ENCODE data around the gene EZR.
A peak's percentile ranks its signal among the peaks of the same experiment; 100 is the strongest.
"Not testable (repeated sequence)": the region's sequence is repeated elsewhere in the genome, so short reads cannot be mapped to it uniquely, and the experiment has no call there.

Gene EZR

DNA sequence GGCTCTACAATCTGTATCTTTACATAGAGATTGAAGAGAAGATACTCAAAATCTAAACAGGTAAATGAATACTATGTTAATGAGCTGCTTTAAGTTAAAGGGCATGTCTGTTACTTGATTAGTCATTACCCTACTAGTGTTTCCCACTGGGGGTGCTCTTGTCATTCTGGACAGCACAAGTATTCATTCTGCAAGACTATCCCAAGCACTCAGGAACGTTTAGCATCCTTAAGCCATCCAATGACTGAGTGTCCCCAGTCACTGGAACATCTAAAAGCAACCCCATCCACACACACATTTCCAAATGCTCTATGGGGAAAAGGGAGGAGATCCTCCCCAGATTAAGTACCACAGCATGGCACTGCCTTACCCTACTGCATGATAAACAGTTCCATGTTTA lies 25.7 kb downstream of the EZR start:
- no peak for DNase-seq

GRCh38 chr6:158792505-158792904 lies 26.7 kb downstream of the EZR start:
- not testable (repeated sequence) for DNase-seq

DNA sequence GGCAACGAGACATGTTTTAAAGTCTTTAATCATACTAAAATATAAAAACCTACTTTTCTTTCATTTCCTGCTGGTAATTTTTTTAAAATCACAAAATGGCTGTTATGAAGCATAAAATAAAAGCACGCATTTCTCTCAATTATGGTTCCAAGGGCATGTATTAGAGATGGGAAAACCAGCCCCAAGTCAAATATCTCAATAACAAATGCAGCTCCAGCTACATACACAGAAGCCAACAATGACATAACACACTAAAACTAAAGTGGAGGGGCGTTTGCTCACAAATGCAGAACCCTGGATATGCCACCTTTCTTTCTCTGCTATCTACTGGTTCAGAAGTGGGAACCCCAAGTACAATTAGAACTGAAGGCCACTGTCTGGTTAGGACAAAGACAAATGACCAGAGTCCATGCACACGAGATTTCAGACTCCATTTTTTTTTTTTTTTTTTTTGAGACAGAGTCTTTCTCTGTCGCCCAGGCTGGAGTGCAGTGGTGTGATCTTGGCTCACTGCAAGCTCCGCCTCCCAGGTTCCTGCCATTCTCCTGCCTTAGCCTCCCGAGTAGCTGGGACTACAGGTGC lies 27.8 kb downstream of the EZR start:
- no peak for DNase-seq

DNA sequence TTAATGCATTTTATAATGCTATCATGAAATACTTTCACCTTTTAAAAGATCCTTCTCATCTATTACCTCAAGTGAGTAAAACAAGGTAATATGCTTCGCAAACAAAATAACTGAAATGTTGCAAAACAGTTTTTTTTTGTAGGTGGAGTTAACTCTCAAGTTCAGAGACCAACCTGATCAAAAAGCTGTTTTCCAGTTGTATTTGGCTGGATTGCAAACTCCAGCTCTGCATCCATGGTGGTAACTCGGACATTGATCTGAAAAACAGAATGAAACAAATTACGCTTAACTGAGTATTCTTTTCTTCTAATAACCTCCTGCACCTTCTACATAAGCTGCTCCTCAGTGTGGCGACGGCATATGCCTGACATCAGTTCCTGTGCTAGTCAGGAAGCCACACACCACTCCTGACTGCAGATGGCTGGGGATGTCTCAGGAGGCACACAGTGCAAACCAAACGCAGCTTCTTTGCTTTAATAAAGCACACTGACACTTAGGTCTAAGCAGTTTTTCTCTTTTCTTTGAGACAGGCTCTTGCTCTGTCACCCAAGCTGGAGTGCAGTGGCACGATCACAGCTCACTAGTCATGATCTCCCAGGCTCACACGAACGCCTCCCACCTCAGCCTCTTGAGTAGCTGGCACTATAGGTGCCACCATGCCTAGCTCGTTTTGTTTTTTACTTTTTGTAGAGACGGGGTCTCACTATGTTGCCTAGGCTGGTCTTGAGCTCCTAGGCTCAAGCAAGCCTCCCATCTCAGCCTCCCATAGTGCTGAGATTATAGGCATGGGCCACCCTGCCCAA lies 29.9 kb downstream of the EZR start:
- peak; percentile 14 for DNase-seq

GRCh38 chr6:158787395-158787794 lies 31.8 kb downstream of the EZR start:
- no peak for DNase-seq

DNA sequence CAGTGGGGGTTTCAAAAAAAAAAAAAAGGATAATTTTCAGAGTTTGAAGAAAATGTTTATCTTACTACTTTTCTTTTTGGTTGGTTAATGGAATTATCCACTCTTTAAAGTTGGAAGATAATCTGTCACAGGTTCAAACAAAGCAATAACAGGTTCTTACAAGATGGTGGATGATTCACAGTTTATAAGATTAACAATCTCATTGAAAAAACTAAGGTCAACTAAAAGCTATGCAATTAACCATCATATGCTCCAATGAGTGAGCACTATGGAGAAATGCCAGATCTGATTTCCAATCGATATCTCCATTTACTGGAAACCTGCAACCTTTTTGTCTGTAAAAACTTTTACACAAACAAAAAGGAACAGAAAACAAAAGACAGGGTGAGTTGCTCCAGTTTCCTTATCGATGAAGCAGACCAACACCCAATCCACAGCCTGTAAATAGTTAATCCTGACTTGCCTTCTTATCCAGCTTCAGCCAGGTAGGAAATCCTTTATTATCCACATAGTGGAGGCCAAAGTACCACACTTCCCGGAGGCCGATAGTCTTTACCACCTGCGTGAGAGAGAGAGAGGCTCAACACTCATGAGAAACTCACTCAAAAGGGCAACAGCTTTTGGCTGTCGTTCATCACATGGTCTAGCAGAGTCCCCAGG lies 32.4 kb downstream of the EZR start:
- no peak for DNase-seq

DNA sequence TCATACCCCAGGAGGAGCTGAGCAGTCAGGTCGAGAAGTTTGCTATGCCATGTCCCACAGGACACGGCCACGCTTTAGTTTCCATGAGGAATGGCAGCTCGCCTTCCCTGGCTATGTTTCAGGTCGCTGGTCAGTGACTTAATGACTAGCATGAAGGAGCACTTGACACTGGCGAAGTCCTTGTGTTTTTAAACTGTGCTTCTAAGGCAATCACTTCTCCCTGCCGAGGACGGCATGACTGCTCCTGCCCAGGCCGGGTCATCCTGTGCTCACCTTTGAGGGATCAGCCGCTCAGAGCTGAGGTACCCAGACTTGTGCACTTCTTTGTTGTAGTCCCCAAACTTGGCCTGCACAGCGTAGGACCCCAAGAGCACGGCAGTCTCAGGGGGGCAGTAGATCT lies 34.1 kb downstream of the EZR start:
- no peak for DNase-seq

GRCh38 chr6:158784505-158784904 lies 34.7 kb downstream of the EZR start:
- no peak for DNase-seq

DNA sequence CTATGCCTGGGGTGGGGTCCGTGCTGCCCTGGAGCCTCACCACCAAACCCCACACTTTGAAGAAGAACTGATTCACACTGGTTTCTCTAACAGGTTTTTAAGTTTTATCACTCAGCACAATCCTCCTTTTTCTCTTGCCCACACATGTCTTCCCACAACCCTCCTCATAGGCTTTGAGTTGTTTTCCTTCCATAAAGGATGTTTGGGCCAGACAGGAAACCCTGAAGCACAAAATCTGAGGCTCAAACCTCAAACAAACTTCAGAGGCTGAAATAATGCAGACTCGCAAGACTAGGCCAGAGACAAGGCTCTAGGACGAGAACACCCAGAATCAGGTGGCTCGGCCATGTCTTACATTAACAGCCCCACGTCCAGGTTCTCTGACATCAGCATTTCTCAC lies 35.3 kb downstream of the EZR start:
- DNase-seq: no peak

DNA sequence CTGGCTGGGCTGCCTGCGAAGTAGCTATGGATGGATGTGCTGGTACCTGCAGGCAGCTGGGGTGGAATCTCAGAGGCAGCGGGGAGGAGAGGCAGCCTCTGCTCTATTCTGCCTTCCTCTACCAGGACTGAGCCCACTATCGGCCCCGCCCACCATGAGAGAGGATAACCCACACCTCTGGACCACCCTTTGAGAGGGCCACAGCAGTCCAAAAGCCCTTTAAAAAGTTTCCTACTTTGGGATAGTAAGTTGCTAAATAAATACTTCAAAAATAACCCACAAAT lies 36.1 kb downstream of the EZR start:
- no peak for DNase-seq

- no peak for DNase-seq
Measured at GRCh38 chr6:158782432-158783166, 36.6 kb downstream of the EZR start.

- DNase-seq: no peak
Measured at GRCh38 chr6:158781692-158782373, 37.3 kb downstream of the EZR start.

DNA sequence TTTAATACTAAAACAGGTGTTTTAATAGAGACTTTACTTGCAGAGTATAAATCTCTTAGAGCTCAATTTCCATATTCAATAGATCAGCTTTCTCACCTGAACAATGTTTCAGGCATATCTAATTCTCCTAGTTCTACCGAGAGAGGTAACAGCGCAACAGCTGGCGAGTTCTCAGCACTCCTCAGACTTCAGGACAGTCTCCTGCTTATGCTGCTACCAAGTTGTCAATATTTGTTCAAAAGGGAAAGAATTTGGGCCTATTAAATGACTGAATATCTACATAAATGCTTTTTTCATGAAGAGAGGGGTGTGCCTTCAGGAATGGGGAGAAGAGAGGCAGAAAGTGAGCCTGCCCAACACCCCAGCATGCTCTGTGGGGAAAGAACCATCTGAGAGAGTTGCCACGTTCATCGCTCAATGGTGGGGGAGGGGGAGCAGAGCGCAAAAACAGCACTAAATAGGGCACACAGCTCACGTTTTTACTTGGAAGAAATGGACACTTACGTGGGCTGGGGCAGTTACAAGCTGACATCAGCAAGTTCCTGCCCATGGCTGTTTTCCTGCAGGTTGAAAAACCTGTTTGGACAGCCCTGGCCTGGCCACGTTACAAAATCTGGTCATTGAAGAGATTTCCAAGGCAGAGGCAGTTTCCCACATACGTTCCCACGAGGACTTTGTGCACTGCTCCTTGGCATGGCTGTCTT lies 38.0 kb downstream of the EZR start:
- no peak for DNase-seq

GRCh38 chr6:158780246-158780884 lies 38.8 kb downstream of the EZR start:
- DNase-seq: no peak

DNA sequence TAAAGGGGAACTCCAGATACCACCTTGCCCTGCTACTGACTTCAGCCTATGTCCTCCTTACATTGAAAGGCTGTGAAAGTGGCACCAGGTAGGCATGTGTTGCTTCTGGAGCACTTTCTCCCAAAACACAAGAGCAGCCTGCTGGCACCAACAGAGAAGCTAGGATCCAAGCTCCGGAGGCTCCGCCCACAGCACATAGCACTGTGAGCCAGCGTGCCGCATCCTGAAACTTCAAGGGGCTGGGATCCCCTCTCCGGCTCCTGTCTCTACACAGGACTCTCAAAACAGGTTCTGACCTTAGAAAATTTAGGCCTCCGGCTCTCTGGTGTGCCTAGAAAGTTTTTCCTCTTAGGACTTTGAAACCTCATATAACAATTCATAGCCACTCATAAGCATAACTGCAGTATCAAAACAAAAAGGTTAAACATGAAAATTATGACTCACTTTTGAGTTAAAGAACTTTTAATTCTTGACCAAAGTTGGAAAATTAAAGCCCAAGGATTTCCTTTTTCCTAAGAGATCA lies 41.1 kb downstream of the EZR start:
- no peak for DNase-seq

- DNase-seq: no peak
Measured at GRCh38 chr6:158777510-158777909, 41.7 kb downstream of the EZR start.

- DNase-seq: no peak
Measured at GRCh38 chr6:158776737-158777136, 42.4 kb downstream of the EZR start.

DNA sequence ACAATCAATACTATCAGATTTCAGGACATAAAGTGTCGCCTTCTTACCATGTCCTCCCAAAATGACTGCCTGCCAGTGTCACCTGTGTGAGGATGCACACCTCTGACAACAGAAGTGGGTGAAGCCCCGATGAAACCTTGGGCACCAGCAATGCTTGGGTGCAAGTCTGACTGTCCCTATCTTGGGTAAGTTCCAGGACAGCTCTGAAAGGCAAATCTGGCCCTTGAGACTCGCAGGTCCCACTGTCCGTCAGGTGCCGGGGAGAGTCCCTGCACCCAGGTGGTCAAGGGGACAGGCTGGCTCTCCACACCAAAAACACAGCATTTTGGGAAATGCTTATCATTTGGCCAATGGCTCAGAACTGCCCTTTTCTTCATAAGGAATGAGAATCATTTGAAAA lies 43.3 kb downstream of the EZR start:
- DNase-seq: no peak

GRCh38 chr6:158774717-158775449 lies 44.3 kb downstream of the EZR start:
- no peak for DNase-seq

DNA sequence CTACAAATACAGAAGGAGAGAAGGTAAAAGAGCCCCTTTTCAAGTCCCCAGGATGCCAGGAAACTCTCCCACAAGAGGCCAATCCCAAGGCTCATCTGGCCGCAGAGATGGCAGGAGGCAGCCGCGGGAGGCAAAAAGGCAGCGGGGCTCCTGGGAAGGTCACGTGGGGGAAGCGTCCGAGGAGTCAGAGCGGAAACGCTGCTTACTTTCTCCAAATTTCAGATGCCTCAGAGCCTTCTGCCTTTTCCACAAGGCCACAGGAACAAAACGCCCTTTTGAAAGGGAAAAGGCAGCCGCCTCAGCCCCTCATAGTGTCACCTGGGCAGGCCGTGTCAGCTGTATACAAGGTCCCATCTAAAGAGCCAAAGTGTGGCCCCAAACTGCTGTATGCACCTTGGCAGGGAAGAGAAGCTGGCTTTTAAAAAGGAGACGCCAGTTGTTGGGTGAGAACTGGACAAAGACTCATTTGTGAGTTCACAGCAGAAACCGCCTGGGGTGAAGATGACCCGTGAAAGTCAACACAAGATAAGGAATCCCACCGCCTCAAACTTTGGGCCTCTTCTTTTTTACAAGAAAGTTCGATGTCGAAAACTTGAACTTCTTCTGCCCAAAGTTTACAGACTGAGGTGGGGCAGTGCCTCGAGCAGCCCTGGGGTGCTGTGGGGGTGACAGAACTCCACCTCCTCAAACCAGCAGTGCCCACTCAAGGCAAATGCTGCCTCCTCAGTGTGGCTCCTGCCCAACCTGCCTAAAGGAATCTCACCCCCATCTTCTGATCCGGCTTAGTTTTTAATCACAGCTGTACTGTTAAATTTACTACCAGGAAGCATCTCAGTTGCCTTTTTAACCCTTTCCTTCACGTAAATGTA lies 45.4 kb downstream of the EZR start:
- DNase-seq: no peak
